ENCODE data around the gene LFNG.

DNA sequence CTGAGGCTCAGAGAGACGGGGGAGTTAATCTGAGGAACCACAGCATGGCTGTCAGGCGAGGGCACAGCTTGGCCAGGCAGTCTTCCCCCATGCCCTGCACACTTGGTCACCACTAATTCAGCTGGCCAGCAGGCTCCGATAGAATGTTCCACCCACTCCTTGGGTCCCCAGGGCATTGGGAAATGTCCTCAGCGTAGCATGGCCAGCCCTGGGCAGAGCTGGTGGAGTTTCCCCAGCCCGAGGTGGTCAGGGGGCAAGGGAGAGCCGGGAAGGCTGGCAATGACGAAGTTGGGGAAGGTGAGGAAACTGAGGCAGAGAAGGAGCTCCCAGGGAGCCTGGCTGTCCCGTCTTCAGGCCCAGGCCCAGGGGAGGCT, 31.3 kb upstream of the LFNG start:
- TF ChIP-seq, protein P1, sequence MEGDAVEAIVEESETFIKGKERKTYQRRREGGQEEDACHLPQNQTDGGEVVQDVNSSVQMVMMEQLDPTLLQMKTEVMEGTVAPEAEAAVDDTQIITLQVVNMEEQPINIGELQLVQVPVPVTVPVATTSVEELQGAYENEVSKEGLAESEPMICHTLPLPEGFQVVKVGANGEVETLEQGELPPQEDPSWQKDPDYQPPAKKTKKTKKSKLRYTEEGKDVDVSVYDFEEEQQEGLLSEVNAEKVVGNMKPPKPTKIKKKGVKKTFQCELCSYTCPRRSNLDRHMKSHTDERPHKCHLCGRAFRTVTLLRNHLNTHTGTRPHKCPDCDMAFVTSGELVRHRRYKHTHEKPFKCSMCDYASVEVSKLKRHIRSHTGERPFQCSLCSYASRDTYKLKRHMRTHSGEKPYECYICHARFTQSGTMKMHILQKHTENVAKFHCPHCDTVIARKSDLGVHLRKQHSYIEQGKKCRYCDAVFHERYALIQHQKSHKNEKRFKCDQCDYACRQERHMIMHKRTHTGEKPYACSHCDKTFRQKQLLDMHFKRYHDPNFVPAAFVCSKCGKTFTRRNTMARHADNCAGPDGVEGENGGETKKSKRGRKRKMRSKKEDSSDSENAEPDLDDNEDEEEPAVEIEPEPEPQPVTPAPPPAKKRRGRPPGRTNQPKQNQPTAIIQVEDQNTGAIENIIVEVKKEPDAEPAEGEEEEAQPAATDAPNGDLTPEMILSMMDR (IDR thresholded peaks at IDR 0.05): no peak
- peak in 1 of 2 donors; percentile 1 for TF ChIP-seq POLR2A (IDR thresholded peaks at IDR 0.05)

All from vagina (tissue), 2 donors.